Thyroid gland (tissue), 4 donors: Measurements from ENCODE around the gene WDR27. TPM values are rescaled to one million over a fixed set of nuclear protein-coding genes. Genes with fewer than 3 reads are reported as not detected.

Experiments
- DNase-seq, 2 donors: peaks; one replicate each; pipeline ENCODE4 v3.0.0-alpha.2; 2019
- H3K27ac ChIP-seq, 3 donors: fragments of 200-600 bp; sonication (generic); 1 replicate in 2 of 3; 2 replicates in 1 of 3; pipeline ENCODE4 v1.5.1; 2016 to 2019; ENCODE audit warnings: mild to moderate bottlenecking in 1 of 3, moderate library complexity in 1 of 3
- H3K27me3 ChIP-seq: fragments of 200-600 bp; sonication (generic); one replicate; pipeline ENCODE4 v1.5.1; 2019
- H3K36me3 ChIP-seq, 2 donors: fragments of 200-600 bp; sonication (generic); one replicate each; pipeline ENCODE4 v1.5.1; 2016 to 2019
- H3K4me1 ChIP-seq, 2 donors: fragments of 200-600 bp; sonication (generic); one replicate each; pipeline ENCODE4 v1.5.1; 2017 to 2019
- H3K4me3 ChIP-seq, 3 donors: fragments of 200-600 bp; sonication (generic); replicated peaks in 1 of 3; 1 replicate in 2 of 3; 2 replicates in 1 of 3; pipeline ENCODE4 v1.5.1; 2016; ENCODE audit warnings: mild to moderate bottlenecking in 1 of 3
- H3K9me3 ChIP-seq: fragments of 200-600 bp; sonication (generic); one replicate; pipeline ENCODE4 v1.5.1; 2017
- POLR2A ChIP-seq, 2 donors: fragments of 450-650 bp; IDR thresholded peaks; one replicate each; pipeline ENCODE4 v1.6.1; 2017; ENCODE audit warnings: antibody characterized with exemption in 2 of 2, mild to moderate bottlenecking in 2 of 2, moderate library complexity in 1 of 2
- WGBS, 2 donors: methylation state at CpG; one replicate each; pipeline ENCODE4 v1.1.5; 2017; 5-methylcytosine and 5-hydroxymethylcytosine counted together
- intact Hi-C: fragments of 100-400 bp; cut with DNase I; formaldehyde crosslinking; loops from one replicate; pipeline ENCODE4 v1.15.1; 2023
- total RNA-seq, 4 donors: library from RNA; depleted of rRNA; stranded (reverse); fragments of >200 nt; gene quantifications; one replicate each; pipeline ENCODE4 v1.2.3, GENCODE V29; 2016
- TF ChIP-seq, protein P1 (sequence below), 6 experiments: fragments of 200-600 bp in 3 of 6; fragments of 450-650 bp in 3 of 6; sonication (generic) in 3 of 6; IDR thresholded peaks; one replicate each; pipeline ENCODE4 v1.5.1; 2016 to 2019; ENCODE audit warnings: antibody characterized with exemption in 6 of 6, mild to moderate bottlenecking in 2 of 6, inconsistent platforms in 1 of 6, moderate library complexity in 1 of 6

Gene WDR27
- total RNA-seq, 4 donors from 2014 or later = 48.9 to 74.6 (median 51.8) TPM

DNA sequence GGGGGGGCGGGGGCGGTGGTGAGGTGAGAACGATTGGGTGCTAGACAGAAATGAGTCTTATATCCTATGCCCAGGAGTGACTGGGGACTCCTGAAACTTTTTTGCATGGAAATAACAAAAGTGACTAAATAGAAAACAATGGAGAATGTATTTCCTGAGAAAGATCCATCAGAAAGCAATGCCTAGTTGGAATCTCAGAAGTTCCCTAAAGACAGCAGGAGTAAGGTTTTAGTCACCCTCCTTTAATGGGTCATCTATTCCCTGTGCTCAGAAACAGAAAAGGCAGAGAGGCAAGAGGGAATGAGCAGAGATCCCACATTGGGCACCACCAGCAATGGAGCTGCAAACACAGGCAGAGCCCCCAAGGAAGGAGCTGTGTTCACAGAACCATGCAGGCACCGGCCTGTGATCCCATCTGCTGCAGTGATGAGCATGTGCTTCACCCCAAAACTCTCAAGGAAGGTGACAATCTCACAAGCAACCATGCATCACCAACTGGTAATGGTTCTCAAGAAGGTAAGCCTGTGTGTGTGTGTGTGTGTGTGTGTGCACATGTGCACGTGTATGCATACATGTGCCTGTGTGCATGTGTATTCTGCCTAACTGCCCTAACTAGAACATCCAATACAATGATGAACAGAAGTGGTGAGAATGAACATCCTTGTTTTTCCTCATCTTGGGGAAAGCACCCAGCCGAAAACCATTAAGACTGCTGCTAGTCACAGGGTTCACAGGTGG lies 168.4 kb downstream of the WDR27 start:
- H3K4me1 ChIP-seq = no peaks in the 10 kb centered on the region
- H3K4me3 ChIP-seq = no peak overlapping the region
- TF ChIP-seq, protein P1, sequence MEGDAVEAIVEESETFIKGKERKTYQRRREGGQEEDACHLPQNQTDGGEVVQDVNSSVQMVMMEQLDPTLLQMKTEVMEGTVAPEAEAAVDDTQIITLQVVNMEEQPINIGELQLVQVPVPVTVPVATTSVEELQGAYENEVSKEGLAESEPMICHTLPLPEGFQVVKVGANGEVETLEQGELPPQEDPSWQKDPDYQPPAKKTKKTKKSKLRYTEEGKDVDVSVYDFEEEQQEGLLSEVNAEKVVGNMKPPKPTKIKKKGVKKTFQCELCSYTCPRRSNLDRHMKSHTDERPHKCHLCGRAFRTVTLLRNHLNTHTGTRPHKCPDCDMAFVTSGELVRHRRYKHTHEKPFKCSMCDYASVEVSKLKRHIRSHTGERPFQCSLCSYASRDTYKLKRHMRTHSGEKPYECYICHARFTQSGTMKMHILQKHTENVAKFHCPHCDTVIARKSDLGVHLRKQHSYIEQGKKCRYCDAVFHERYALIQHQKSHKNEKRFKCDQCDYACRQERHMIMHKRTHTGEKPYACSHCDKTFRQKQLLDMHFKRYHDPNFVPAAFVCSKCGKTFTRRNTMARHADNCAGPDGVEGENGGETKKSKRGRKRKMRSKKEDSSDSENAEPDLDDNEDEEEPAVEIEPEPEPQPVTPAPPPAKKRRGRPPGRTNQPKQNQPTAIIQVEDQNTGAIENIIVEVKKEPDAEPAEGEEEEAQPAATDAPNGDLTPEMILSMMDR (IDR thresholded peaks at IDR 0.05) = no peak
- TF ChIP-seq POLR2A (IDR thresholded peaks at IDR 0.05) = no peak
- H3K27me3 ChIP-seq = no peaks in the 10 kb centered on the region
- H3K36me3 ChIP-seq = no peaks in the 10 kb centered on the region
- no peak overlapping the region for H3K27ac ChIP-seq
- intact Hi-C loops = no loop called here
- 95% methylated on average over 6 of the region's 6 CpGs for WGBS, 2 donors
- no peak for DNase-seq
- no peaks in the 10 kb centered on the region for H3K9me3 ChIP-seq

DNA sequence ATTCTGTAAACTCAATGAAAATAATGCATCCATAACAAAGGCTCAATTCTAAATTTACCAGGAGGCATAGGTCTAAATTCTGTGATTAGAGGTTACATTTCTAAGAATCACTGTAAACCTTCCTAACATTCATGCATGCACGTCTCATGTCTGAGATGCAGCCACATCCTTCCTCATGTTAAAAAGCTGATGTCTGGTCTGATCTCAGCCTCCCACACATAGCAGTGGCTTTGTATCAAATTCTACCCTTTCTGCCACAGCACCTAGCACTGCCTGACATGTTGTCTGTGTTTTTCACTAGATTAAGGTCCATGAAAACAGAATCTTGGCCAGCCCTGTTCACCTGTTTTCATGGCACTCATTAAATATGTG lies 171.1 kb downstream of the WDR27 start:
- no peaks in the 10 kb centered on the region for H3K9me3 ChIP-seq
- H3K27me3 ChIP-seq = no peaks in the 10 kb centered on the region
- H3K4me1 ChIP-seq = no peaks in the 10 kb centered on the region
- intact Hi-C loops = no loop called here
- TF ChIP-seq, protein P1 (IDR thresholded peaks at IDR 0.05) = no peak
- TF ChIP-seq POLR2A (IDR thresholded peaks at IDR 0.05) = no peak
- H3K36me3 ChIP-seq = no peaks in the 10 kb centered on the region
- DNase-seq = no peak
- H3K4me3 ChIP-seq = no peak overlapping the region
- WGBS, 2 donors = 100% methylated on average over 1 of the region's 1 CpG
- no peak overlapping the region for H3K27ac ChIP-seq

GRCh38 chr6:169529931-169530751 lies 171.7 kb downstream of the WDR27 start:
- 78 to 82% methylated on average over 13 of the region's 13 CpGs for WGBS, 2 donors

GRCh38 chr6:169528755-169529154 lies 173.1 kb downstream of the WDR27 start:
- Histone ChIP-seq H3K27me3 (no peaks in the 10 kb centered on the region), H3K9me3 (no peaks in the 10 kb centered on the region), H3K27ac (no peak overlapping the region), H3K36me3 (no peaks in the 10 kb centered on the region), H3K4me3 (no peak overlapping the region), H3K4me1 (no peaks in the 10 kb centered on the region)
- 98 to 99% methylated on average over 3 of the region's 3 CpGs for WGBS, 2 donors
- DNase-seq = no peak
- TF ChIP-seq, protein P1 (IDR thresholded peaks at IDR 0.05) = no peak
- intact Hi-C loops = no loop called here

More at GRCh38 chr6:169529931-169530751, 171.7 kb downstream of the WDR27 start:
- TF ChIP-seq, protein P1 (IDR thresholded peaks at IDR 0.05) = no peak
- no peak for TF ChIP-seq POLR2A (IDR thresholded peaks at IDR 0.05)
- Histone ChIP-seq H3K4me3 (no peak overlapping the region), H3K36me3 (no peaks in the 10 kb centered on the region), H3K9me3 (no peaks in the 10 kb centered on the region), H3K27ac (no peak overlapping the region), H3K4me1 (no peaks in the 10 kb centered on the region), H3K27me3 (no peaks in the 10 kb centered on the region)
- intact Hi-C loops = no loop called here
- DNase-seq = no peak

DNA sequence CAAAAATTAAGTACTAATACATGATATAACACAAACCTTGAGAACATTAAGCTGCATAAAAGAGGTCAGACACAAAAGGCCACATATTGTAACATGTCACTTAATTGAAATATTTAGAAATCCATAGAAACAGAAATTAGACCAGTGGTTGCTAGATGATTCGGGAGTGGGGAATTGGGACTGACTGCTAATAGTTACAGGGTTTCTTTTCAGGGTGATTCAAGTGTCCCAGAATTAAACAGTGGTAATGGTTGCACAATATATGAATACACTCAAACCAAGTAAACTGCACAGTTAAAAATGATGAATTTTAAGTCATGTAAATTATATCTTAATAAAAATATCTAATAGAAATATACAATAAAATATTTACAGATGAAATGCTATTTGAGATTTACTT lies 174.5 kb downstream of the WDR27 start:
- H3K9me3 ChIP-seq = no peaks in the 10 kb centered on the region
- intact Hi-C loops = no loop called here
- no peak overlapping the region for H3K4me3 ChIP-seq
- H3K36me3 ChIP-seq = no peaks in the 10 kb centered on the region
- no peaks in the 10 kb centered on the region for H3K27me3 ChIP-seq
- no peak for TF ChIP-seq POLR2A (IDR thresholded peaks at IDR 0.05)
- TF ChIP-seq, protein P1 (IDR thresholded peaks at IDR 0.05) = no peak
- H3K4me1 ChIP-seq = no peaks in the 10 kb centered on the region
- H3K27ac ChIP-seq = no peak overlapping the region
- no peak for DNase-seq
- 94 to 98% methylated on average over 1 of the region's 1 CpG for WGBS, 2 donors
